HUES6 (cell line): Measurements from ENCODE around the gene AKNA.
"Not testable (repeated sequence)": the region's sequence is repeated elsewhere in the genome, so short reads cannot be mapped to it uniquely, and the experiment has no call there.

Experiments
- H3K27ac ChIP-seq: 2 replicates; pipeline ENCODE4 v1.7.0; 2013; ENCODE audit warnings: low read depth, mild to moderate bottlenecking, low read length, inconsistent platforms
- H3K27me3 ChIP-seq: 2 replicates; pipeline ENCODE4 v1.6.1; 2013; ENCODE audit warnings: low read length; ENCODE audit not compliant: control insufficient read depth, insufficient read depth
- H3K36me3 ChIP-seq: 2 replicates; pipeline ENCODE4 v1.6.1; 2013; ENCODE audit warnings: low read length; ENCODE audit not compliant: control insufficient read depth, insufficient read depth
- H3K4me1 ChIP-seq: 2 replicates; pipeline ENCODE4 v1.6.1; 2013; ENCODE audit warnings: low read length; ENCODE audit not compliant: control insufficient read depth, insufficient read depth
- H3K4me3 ChIP-seq: 2 replicates; pipeline ENCODE4 v1.5.1; 2013; ENCODE audit warnings: low read depth, low read length
- H3K9ac ChIP-seq: one replicate; pipeline ENCODE4 v1.6.1; 2013; ENCODE audit warnings: mild to moderate bottlenecking, low read length
- H3K9me3 ChIP-seq: 2 replicates; pipeline ENCODE4 v1.6.1; 2013; ENCODE audit warnings: low read depth, low read length; ENCODE audit not compliant: control insufficient read depth, insufficient read depth

Gene AKNA

DNA sequence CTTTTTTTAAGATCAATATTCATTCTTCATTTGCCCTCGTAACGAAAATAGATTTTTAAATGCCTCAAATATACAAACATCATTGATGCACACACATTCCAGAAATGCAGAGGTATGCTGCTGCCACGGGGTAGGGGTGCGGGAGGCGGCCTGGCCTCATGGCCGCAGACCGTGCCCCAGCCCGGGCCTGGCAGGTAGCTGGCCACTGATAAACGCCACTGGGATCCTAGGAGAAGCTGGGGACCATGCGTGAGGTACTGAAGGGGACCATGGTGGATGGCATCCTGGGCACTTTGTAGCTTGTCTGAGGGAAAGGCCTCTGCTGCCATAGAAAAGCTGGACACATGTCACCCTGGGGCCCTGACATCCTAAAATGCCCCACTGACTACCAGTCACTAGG lies 51.6 kb downstream of the AKNA start:
- Histone ChIP-seq H3K4me3 (no peak overlapping the region), H3K9me3 (no peaks in the 10 kb centered on the region), H3K4me1 (no peaks in the 10 kb centered on the region; the same call in 1 of the 2 replicates), H3K36me3 (peaks cover 41% of the 10 kb centered on the region), H3K27me3 (no peaks in the 10 kb centered on the region), H3K27ac (no peak overlapping the region), H3K9ac (no peak overlapping the region)

DNA sequence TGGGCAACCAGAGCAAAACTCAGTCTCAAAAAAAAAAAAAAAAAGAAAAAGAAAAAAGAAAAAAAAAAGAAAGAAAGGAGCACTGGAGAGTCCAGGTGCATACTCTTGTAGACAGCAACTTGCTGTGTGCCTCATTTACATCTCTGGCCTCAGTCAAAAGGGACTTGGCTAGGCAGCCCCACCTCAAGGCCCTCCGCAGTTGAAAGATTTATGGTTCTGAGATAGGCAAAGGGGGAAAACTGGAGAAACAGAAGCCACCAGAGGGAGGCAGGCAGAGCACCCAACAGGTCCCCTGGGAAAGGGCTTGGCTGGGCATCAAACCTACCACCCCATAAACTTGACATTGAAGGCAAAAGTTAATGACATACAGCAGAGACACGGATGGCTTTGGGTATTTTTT lies 52.0 kb downstream of the AKNA start:
- no peak overlapping the region for H3K9ac ChIP-seq
- H3K36me3 ChIP-seq: peaks cover 37% of the 10 kb centered on the region

DNA sequence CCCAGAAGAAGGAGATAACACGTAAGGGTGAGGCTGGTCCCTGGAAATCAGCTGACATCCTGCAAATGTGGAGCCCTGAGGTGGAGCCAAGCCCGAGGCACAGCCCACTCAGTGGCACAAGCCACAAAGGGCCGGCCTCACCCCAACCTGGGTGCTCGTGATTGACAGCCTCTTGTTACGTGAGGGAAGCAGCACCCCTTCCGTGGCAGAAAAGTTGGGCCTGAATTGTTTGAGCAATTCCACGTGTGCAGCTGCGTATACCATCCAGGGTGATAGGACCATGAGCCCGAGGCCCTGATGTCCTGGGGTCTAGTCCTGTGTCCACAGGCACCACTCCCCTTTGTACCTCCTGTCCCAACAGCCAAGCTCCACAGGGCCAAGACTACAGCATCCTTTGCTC lies 53.3 kb downstream of the AKNA start:
- Histone ChIP-seq H3K27ac (no peak overlapping the region), H3K9me3 (no peaks in the 10 kb centered on the region), H3K9ac (no peak overlapping the region), H3K27me3 (no peaks in the 10 kb centered on the region), H3K36me3 (peaks cover 28% of the 10 kb centered on the region), H3K4me1 (no peaks in the 10 kb centered on the region; the same call in 1 of the 2 replicates), H3K4me3 (no peak overlapping the region)

More for the DNA sequence above, 52.0 kb downstream of the AKNA start:
- Histone ChIP-seq H3K4me3 (no peak overlapping the region), H3K27me3 (no peaks in the 10 kb centered on the region), H3K4me1 (no peaks in the 10 kb centered on the region; the same call in 1 of the 2 replicates), H3K27ac (no peak overlapping the region), H3K9me3 (no peaks in the 10 kb centered on the region)

DNA sequence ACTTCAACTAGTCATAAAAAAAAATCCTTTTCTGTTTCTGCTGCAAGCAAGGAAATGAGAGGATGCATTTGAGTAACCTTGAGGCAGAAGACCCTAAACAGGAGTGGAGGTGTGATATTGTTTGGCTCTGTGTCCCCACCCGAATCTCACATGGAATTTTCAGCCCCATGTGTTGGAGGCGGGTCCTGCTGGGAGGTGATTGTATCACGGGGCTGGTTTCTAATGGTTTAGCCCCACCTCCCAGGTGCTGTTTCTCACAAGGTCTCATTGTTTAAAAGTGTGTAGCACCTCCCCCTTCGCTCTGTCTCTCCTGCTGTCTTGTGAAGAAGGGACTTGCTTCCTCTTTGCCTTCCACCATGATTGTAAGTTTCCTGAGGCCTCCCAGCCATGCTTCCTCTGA lies 54.1 kb downstream of the AKNA start:
- H3K4me3 ChIP-seq, H3K27ac ChIP-seq, H3K4me1 ChIP-seq, H3K9ac ChIP-seq, H3K27me3 ChIP-seq, H3K9me3 ChIP-seq: not testable (repeated sequence)
- peaks cover 25% of the 10 kb centered on the region for H3K36me3 ChIP-seq

DNA sequence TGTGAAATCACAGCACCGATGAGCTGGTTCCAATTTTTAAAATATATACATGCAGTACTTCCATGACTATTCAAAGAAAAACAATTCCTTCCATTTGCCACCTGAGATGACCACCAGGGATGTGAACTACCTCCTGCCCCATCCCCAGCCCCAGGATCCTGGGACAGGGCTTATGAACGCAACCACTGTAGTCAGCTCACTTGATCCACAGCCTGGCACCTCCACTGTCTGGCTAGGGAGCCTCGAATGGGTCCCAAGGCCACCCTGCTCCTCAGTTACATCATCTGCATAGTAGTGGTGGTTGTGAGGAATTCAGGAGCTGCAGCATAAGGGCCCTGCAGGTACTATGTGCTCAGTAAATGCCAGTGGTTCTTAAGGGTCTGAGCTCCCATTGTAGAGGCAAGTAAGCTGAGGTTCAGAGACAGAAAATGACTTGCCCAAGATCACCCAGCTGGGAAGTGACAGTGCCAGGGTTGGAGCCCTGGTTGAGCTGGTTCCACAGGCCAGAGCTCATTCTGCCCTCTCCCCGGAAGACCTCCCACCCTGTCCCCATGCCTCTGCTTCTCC lies 55.2 kb downstream of the AKNA start:
- H3K4me1 ChIP-seq, H3K9ac ChIP-seq, H3K27ac ChIP-seq, H3K9me3 ChIP-seq, H3K4me3 ChIP-seq, H3K27me3 ChIP-seq: not testable (repeated sequence)
- H3K36me3 ChIP-seq: peaks cover 15% of the 10 kb centered on the region

DNA sequence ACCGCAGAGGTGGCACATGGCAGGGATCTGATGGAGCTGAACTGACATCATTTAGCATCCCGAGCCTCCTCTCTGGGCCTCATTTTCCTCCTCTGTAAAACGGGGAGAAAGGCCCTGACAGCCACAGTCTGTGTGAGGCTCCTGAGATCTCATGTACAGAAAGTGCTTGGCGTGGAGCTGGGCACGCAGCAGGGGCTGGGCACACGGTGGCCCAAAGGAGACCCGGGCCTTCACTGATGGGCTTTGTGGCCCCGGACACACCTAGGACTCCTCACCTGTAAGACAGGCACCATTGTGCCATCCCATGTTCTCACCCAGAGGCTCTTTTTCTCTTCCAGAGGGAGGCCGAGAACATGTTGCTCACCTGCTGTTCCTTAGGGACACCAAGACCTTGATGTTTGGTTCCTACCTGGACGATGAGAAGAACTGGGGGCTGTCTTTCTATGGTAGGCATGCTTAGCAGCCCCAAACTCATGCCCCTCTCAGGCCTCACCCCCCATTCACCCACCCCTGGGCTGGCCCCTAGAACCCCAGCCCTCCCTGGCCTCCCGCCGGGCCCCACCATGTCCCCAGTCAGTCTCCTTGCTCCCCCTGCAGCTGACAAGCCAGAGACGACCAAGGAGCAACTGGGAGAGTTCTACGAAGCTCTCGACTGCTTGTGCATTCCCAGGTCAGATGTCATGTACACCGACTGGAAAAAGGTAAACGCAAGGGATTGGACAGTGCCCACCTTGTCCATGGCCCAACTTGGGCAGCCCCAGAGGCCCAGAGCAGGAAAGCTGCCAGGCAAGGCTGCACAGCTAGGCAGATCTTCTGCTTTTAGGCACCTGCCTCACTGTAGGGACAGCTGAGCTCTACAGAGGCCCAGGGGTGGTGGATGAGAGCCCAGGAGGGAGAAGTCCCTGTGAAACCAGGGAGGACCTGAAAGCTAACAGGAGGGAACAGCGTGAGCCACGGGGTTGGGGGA lies 56.3 kb downstream of the AKNA start:
- H3K27ac ChIP-seq, H3K9ac ChIP-seq, H3K4me1 ChIP-seq, H3K4me3 ChIP-seq, H3K36me3 ChIP-seq, H3K27me3 ChIP-seq, H3K9me3 ChIP-seq: not testable (repeated sequence)

DNA sequence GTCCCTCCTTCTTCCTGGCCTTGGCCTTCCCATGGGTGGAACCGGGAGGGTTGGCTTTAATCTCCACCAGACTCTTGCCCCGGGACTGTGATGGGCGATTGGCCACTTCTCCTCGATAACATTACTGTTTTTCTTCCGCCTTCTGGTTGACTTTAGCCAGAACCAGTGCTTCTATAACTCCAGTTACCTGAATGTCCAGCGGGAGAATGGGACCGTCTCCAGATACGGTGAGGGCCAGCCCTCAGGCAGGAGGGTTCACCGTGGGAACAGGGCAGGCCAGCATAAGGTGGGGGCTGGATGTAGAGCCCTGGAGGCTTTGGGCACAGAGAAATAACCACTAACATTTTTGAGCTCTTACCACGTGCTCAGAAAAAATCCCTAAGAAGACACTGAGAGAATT lies 57.1 kb downstream of the AKNA start:
- Histone ChIP-seq H3K9ac (no peak overlapping the region), H3K4me1 (no peaks in the 10 kb centered on the region)

DNA sequence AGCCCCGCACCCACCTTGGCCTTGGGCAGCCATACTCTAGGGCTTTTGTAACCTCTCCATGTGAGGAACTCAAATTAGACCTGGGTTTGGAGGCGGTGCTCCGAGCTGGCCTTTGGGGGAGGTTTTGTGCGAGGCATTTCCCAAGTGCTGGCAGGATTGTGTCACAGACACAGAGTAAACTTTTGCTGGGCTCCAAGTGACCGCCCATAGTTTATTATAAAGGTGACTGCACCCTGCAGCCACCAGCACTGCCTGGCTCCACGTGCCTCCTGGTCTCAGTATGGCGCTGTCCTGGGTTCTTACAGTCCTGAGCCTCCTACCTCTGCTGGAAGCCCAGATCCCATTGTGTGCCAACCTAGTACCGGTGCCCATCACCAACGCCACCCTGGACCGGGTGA lies 58.2 kb downstream of the AKNA start, which contains the start of gene ORM2:
ORM2 (plus strand) TSS at position 245 of the 398 bp plus-strand sequence; CDS start at position 281, 36 bp downstream.
- not testable (repeated sequence) for H3K27me3 ChIP-seq, H3K4me3 ChIP-seq, H3K27ac ChIP-seq, H3K9ac ChIP-seq, H3K4me1 ChIP-seq, H3K9me3 ChIP-seq, H3K36me3 ChIP-seq

More for the DNA sequence above, 57.1 kb downstream of the AKNA start:
- no peak overlapping the region for H3K27ac ChIP-seq
- H3K4me3 ChIP-seq: no peak overlapping the region
- no peaks in the 10 kb centered on the region for H3K27me3 ChIP-seq
- H3K9me3 ChIP-seq: no peaks in the 10 kb centered on the region
- H3K36me3 ChIP-seq: peaks cover 7% of the 10 kb centered on the region

DNA sequence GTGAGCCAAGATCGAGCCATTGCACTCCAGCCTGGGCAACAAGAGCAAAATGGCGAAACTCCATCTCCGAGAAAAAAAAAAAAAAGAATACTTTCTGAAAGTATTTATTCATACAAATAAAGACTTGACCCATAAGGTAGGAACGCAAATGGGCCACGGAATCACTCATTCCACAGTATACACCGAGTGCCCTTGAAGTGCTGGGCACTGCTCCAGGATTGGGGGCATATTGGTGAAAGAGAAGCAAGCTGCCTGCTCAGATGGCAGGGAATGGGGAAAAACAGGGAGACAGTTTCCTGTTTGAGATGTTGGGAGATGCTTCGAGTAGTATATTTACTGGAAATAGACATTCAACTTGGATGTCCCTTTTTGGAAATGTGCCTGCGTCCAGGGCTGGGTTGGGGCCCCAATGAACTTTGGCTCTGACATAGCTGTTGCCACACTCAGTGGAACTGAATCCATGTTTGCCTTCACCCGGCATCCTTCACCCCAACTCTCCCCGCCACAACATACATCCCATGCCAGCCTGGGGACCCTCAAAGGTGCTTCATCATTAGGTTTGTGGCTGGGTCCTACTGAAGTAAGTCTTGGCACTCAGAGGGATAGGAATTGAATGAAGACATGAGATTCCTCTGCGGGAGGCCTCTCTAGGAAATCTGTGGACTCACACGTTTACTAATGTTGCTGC lies 58.7 kb downstream of the AKNA start:
- not testable (repeated sequence) for H3K4me1 ChIP-seq, H3K9ac ChIP-seq, H3K9me3 ChIP-seq, H3K4me3 ChIP-seq, H3K27ac ChIP-seq, H3K36me3 ChIP-seq, H3K27me3 ChIP-seq

DNA sequence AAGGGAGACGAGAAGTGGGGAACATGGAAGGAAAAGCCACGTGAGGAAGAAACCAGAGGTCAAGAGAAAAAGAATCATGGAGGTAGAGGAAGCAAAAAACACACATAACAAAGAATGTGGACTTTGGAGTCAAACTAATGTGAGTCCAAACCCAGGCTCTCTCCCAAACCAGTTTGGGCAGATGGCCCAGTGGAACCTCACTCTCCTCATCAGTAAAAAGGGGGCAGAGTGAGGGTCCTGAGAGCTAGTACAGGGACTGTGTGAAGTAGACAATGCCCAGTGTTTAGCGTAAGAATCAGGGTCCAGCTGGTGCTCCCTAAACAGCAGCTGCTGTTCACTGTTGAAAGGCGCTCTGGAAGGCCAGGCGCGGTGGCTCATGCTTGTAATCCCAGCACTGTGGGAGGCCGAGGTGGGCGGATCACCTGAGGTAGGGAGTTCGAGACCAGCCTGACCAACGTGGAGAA lies 59.4 kb downstream of the AKNA start:
- not testable (repeated sequence) for H3K36me3 ChIP-seq, H3K4me3 ChIP-seq, H3K9me3 ChIP-seq, H3K4me1 ChIP-seq, H3K27me3 ChIP-seq, H3K27ac ChIP-seq, H3K9ac ChIP-seq

DNA sequence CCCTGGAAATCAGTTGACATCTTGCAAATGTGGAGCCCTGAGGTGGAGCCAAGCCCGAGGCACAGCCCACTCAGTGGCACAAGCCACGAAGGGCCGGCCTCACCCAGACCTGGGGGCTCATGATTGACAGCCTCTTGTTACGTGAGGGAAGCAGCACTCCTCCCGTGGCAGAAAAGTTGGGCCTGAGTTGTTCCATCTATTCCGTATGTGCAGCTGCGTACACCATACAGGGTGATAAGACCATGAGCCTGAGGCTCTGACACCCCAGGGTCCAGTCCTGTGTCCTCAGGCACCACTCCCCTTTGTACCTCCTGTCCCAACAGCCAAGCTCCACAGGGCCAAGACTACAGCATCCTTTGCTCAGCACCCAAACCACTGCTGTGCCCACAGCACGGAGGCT lies 60.0 kb downstream of the AKNA start:
- Histone ChIP-seq H3K4me1 (no peaks in the 10 kb centered on the region), H3K9me3 (no peaks in the 10 kb centered on the region), H3K27me3 (no peaks in the 10 kb centered on the region), H3K9ac (no peak overlapping the region), H3K36me3 (no peaks in the 10 kb centered on the region), H3K27ac (no peak overlapping the region), H3K4me3 (no peak overlapping the region)
